Measurements from ENCODE around the gene BRD7. TPM values are rescaled to one million over a fixed set of nuclear protein-coding genes. Genes with fewer than 3 reads are reported as not detected.

BRD7 gene
- total and polyA plus RNA-seq, 12 donors: 31.4 to 50.9 (median 42.7) TPM

GRCh38 chr16:50359626-50360025, 9.2 kb downstream of the BRD7 start:
- peaks cover 0 to 7% (median 0%) of the 10 kb centered on the region in 11 donors for H3K9me3 ChIP-seq
- no peak overlapping the region for H3K4me3 ChIP-seq
- WGBS, 2 donors: 60 to 74% methylated on average over 1 of the region's 1 CpG
- TF ChIP-seq CTCF (IDR thresholded peaks at IDR 0.05): no peak
- peaks cover 0 to 79% (median 10%) of the 10 kb centered on the region in 9 donors for H3K36me3 ChIP-seq
- peaks cover 5 to 27% (median 18%) of the 10 kb centered on the region in 9 donors for H3K4me1 ChIP-seq
- intact Hi-C loops (cut with DNase I): loop anchor here in 7 of 10 donors (5.0 to 10.0 kb wide), 5 partner anchors 125 to 445 kb away; partner anchors contain the start of gene CNEP1R1 (in 3 of the 7)
- ATAC-seq (no peak), DNase-seq (no peak)
- H3K27me3 ChIP-seq: no peaks in the 10 kb centered on the region
- no peak overlapping the region for H3K27ac ChIP-seq

- Histone ChIP-seq H3K9me3 (peaks cover 0 to 7% (median 0%) of the 10 kb centered on the region in 11 donors), H3K36me3 (peaks cover 0 to 80% (median 16%) of the 10 kb centered on the region in 9 donors), H3K27ac (no peak overlapping the region), H3K4me1 (peaks cover 0 to 6% (median 0%) of the 10 kb centered on the region in 9 donors), H3K4me3 (no peak overlapping the region), H3K27me3 (no peaks in the 10 kb centered on the region)
- WGBS, 2 donors: 77 to 78% methylated on average over 11 of the region's 11 CpGs
- DNase-seq: no peak
- intact Hi-C loops (cut with DNase I): loop anchor here in 8 of 10 donors (5.0 to 10.0 kb wide), 5 partner anchors 120 to 333 kb away; partner anchors contain the start of gene CNEP1R1 (in 2 of the 8)
- TF ChIP-seq CTCF (IDR thresholded peaks at IDR 0.05): peak; percentile 11 to 76 (median 64)
- ATAC-seq: no peak
These were observed 13.9 kb downstream of the BRD7 start for GRCh38 chr16:50354629-50355456.

DNA sequence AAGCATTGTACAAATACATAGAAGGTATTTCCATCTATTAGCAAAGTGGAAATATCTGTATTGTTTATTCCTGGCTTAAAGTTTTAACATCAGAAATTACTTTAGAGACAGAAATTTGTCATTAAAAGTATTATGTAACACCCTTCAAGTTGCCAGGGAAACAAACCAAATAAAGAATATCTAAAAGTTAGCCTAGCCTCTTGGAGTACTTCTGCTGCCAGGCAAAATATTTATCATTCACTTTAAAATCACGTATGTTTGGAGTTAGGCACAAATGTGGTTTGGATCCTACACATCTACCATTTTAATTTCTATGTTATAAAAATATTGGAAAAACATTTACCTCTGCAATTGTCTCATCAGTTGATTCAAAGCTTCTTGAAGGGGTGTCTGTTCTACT, 14.7 kb downstream of the BRD7 start:
- no peak for ATAC-seq
- no peak for DNase-seq
- Histone ChIP-seq H3K27ac (no peak overlapping the region), H3K9me3 (peaks cover 0 to 7% (median 0%) of the 10 kb centered on the region in 11 donors), H3K36me3 (peaks cover 0 to 80% (median 16%) of the 10 kb centered on the region in 9 donors), H3K4me3 (no peak overlapping the region), H3K4me1 (peaks cover 0 to 6% (median 0%) of the 10 kb centered on the region in 9 donors), H3K27me3 (no peaks in the 10 kb centered on the region)
- 63 to 84% methylated on average over 1 of the region's 1 CpG for WGBS, 2 donors
- intact Hi-C loops (cut with DNase I): loop anchor here in 8 of 10 donors (5.0 to 10.0 kb wide), 4 partner anchors 119 to 329 kb away; partner anchors contain the start of gene CNEP1R1 (in 2 of the 8)
- TF ChIP-seq CTCF (IDR thresholded peaks at IDR 0.05): no peak

DNA sequence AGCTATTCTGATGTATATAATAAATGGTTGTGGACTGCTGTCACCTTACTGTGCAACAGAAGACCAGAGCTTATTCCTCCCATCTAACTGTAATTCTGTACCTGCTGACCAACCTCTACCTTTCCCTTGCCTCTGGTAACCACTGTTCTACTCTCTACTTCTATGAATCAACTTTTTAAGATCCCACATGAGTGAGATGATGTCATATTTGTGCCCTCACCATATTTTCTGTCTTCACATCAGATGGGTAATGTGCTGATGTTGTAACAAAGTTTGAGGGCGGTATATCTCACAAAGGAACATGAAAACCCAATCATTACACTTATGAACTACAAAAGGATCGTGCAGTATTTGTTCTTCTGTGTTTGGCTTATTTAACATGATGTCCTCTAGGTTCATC, 16.8 kb downstream of the BRD7 start:
- intact Hi-C loops (cut with DNase I): loop anchor here in 8 of 10 donors (5.0 to 10.0 kb wide), 4 partner anchors 117 to 327 kb away; partner anchors contain the start of gene CNEP1R1 (in 2 of the 8)
- peaks cover 0 to 75% (median 16%) of the 10 kb centered on the region in 9 donors for H3K36me3 ChIP-seq
- peaks cover 0 to 10% (median 0%) of the 10 kb centered on the region in 11 donors for H3K9me3 ChIP-seq
- WGBS, 2 donors: 96 to 97% methylated on average over 2 of the region's 2 CpGs
- H3K27me3 ChIP-seq: no peaks in the 10 kb centered on the region
- TF ChIP-seq CTCF (IDR thresholded peaks at IDR 0.05): no peak
- H3K4me1 ChIP-seq: peaks cover 0 to 6% (median 0%) of the 10 kb centered on the region in 9 donors
- DNase-seq (no peak), ATAC-seq (no peak)
- no peak overlapping the region for H3K27ac ChIP-seq
- no peak overlapping the region for H3K4me3 ChIP-seq

Measured in heart right ventricle (tissue), 16 donors.